Uterus (tissue), 4 donors: Measurements from ENCODE around the gene GRIK4. TPM values are rescaled to one million over a fixed set of nuclear protein-coding genes. Genes with fewer than 3 reads are reported as not detected.

Experiments used
- DNase-seq, 2 donors: peaks; one replicate each; pipeline ENCODE4 v3.0.0-alpha.2; 2019 to 2020
- H3K27ac ChIP-seq, 2 donors: fragments of 200-600 bp; sonication (generic); 1 replicate in 1 of 2; 2 replicates in 1 of 2; pipeline ENCODE4 v1.5.1; 2016 to 2018
- H3K27me3 ChIP-seq, 2 donors: fragments of 200-600 bp; sonication (generic); one replicate each; pipeline ENCODE4 v1.5.1; 2018 to 2019; ENCODE audit warnings: control low read depth in 1 of 2
- H3K36me3 ChIP-seq, 2 donors: fragments of 200-600 bp; sonication (generic); one replicate each; pipeline ENCODE4 v1.5.1; 2019; ENCODE audit warnings: control low read depth in 1 of 2
- H3K4me1 ChIP-seq, 2 donors: fragments of 200-600 bp; sonication (generic); one replicate each; pipeline ENCODE4 v1.5.1; 2018 to 2019; ENCODE audit warnings: control low read depth in 1 of 2
- H3K4me3 ChIP-seq, 2 donors: fragments of 200-600 bp; sonication (generic); 1 replicate in 1 of 2; 2 replicates in 1 of 2; pipeline ENCODE4 v1.5.1; 2018 to 2019; ENCODE audit warnings: mild to moderate bottlenecking in 1 of 2
- H3K9me3 ChIP-seq, 2 donors: fragments of 200-600 bp; sonication (generic); one replicate each; pipeline ENCODE4 v1.5.1; 2019; ENCODE audit warnings: control low read depth in 1 of 2
- CTCF ChIP-seq, 4 experiments: fragments of 200-600 bp in 2 of 4; fragments of 450-650 bp in 2 of 4; sonication (generic) in 2 of 4; IDR thresholded peaks; one replicate each; pipeline ENCODE4 v1.5.1; 2016 to 2019; ENCODE audit warnings: antibody characterized with exemption in 4 of 4, mild to moderate bottlenecking in 2 of 4, moderate library complexity in 1 of 4
- POLR2A ChIP-seq, 2 donors: fragments of 450-650 bp; IDR thresholded peaks; one replicate each; pipeline ENCODE4 v1.6.1; 2016; ENCODE audit warnings: antibody characterized with exemption in 2 of 2, mild to moderate bottlenecking in 1 of 2, moderate library complexity in 1 of 2
- intact Hi-C: fragments of 100-400 bp; cut with DNase I; formaldehyde crosslinking; loops from one replicate; pipeline ENCODE4 v1.15.1; 2023; ENCODE audit warnings: low total_unique reads
- total RNA-seq, 4 donors: library from RNA; depleted of rRNA in 3 of 4; stranded (reverse); fragments of >200 nt in 3 of 4; gene quantifications; one replicate each; pipeline versions ENCODE4 v1.1.0 to v1.2.4, GENCODE V29; 2014 to 2023
- donor health status: DM: yes; HTN: yes; CAD: no.

GRIK4 gene
- total RNA-seq, 4 donors from 2014 or later = 0.28 to 1.1 TPM; not detected in 2

- no peak for DNase-seq
- H3K36me3 ChIP-seq = no peaks in the 10 kb centered on the region
- H3K27me3 ChIP-seq = no peaks in the 10 kb centered on the region
- H3K4me3 ChIP-seq = no peak overlapping the region
- intact Hi-C loops = no loop called here
- no peak overlapping the region for H3K27ac ChIP-seq
- no peaks in the 10 kb centered on the region for H3K4me1 ChIP-seq
- TF ChIP-seq CTCF (IDR thresholded peaks at IDR 0.05) (no peak), POLR2A (IDR thresholded peaks at IDR 0.05) (no peak)
- H3K9me3 ChIP-seq = no peaks in the 10 kb centered on the region
Observed at GRCh38 chr11:120749395-120749794, 237.8 kb downstream of the GRIK4 start.

GRCh38 chr11:120750647-120751549 lies 239.3 kb downstream of the GRIK4 start:
- Histone ChIP-seq H3K4me1 (no peaks in the 10 kb centered on the region), H3K27me3 (no peaks in the 10 kb centered on the region), H3K27ac (no peak overlapping the region), H3K4me3 (no peak overlapping the region), H3K9me3 (no peaks in the 10 kb centered on the region), H3K36me3 (no peaks in the 10 kb centered on the region)
- no peak for DNase-seq
- intact Hi-C loops = no loop called here
- TF ChIP-seq POLR2A (IDR thresholded peaks at IDR 0.05) (no peak), CTCF (IDR thresholded peaks at IDR 0.05) (no peak)

- DNase-seq = no peak
- Histone ChIP-seq H3K36me3 (no peaks in the 10 kb centered on the region), H3K27me3 (no peaks in the 10 kb centered on the region), H3K4me1 (no peaks in the 10 kb centered on the region), H3K27ac (no peak overlapping the region), H3K4me3 (no peak overlapping the region), H3K9me3 (no peaks in the 10 kb centered on the region)
- intact Hi-C loops = no loop called here
- TF ChIP-seq POLR2A (IDR thresholded peaks at IDR 0.05) (no peak), CTCF (IDR thresholded peaks at IDR 0.05) (no peak)
Observed at GRCh38 chr11:120751550-120751949, 240.0 kb downstream of the GRIK4 start.

GRCh38 chr11:120752668-120753067 lies 241.1 kb downstream of the GRIK4 start:
- H3K4me3 ChIP-seq = no peak overlapping the region
- H3K4me1 ChIP-seq = no peaks in the 10 kb centered on the region
- intact Hi-C loops = no loop called here
- H3K36me3 ChIP-seq = no peaks in the 10 kb centered on the region
- no peak for DNase-seq
- TF ChIP-seq CTCF (IDR thresholded peaks at IDR 0.05) (no peak), POLR2A (IDR thresholded peaks at IDR 0.05) (no peak)
- H3K9me3 ChIP-seq = no peaks in the 10 kb centered on the region
- no peaks in the 10 kb centered on the region for H3K27me3 ChIP-seq
- no peak overlapping the region for H3K27ac ChIP-seq

- intact Hi-C loops = no loop called here
- no peak for DNase-seq
- H3K27me3 ChIP-seq = no peaks in the 10 kb centered on the region
Observed at GRCh38 chr11:120756931-120757330, 245.4 kb downstream of the GRIK4 start.

More at GRCh38 chr11:120756931-120757330, 245.4 kb downstream of the GRIK4 start:
- H3K9me3 ChIP-seq = no peaks in the 10 kb centered on the region
- no peaks in the 10 kb centered on the region for H3K4me1 ChIP-seq
- H3K27ac ChIP-seq = no peak overlapping the region
- H3K36me3 ChIP-seq = no peaks in the 10 kb centered on the region
- TF ChIP-seq POLR2A (IDR thresholded peaks at IDR 0.05) (no peak), CTCF (IDR thresholded peaks at IDR 0.05) (no peak)
- H3K4me3 ChIP-seq = no peak overlapping the region
